Mesangial cell (primary cell): Measurements from ENCODE around the gene ZNF628. TPM values are rescaled to one million over a fixed set of nuclear protein-coding genes. Genes with fewer than 3 reads are reported as not detected.

Source experiments
- total RNA-seq: library from RNA; depleted of rRNA; stranded (reverse); fragments of >200 nt; gene quantifications from 2 replicates; pipeline ENCODE4 v1.2.3, GENCODE V29; 2015

The ZNF628 gene
- total RNA-seq = 8.8 and 19.0 TPM in 2 replicates

GRCh38 chr19:55476100-55476775 is at the start of gene ZNF628:
TSS of gene ZNF628 (plus strand) at chr19:55476617. CDS start at chr19:55479911, 3,294 bp downstream.

GRCh38 chr19:55443045-55443823 is 33.2 kb upstream of the ZNF628 start, which contains the start of gene SHISA7:
TSS of gene SHISA7 (minus strand) at chr19:55443300. CDS start at chr19:55442863, 437 bp downstream.

DNA sequence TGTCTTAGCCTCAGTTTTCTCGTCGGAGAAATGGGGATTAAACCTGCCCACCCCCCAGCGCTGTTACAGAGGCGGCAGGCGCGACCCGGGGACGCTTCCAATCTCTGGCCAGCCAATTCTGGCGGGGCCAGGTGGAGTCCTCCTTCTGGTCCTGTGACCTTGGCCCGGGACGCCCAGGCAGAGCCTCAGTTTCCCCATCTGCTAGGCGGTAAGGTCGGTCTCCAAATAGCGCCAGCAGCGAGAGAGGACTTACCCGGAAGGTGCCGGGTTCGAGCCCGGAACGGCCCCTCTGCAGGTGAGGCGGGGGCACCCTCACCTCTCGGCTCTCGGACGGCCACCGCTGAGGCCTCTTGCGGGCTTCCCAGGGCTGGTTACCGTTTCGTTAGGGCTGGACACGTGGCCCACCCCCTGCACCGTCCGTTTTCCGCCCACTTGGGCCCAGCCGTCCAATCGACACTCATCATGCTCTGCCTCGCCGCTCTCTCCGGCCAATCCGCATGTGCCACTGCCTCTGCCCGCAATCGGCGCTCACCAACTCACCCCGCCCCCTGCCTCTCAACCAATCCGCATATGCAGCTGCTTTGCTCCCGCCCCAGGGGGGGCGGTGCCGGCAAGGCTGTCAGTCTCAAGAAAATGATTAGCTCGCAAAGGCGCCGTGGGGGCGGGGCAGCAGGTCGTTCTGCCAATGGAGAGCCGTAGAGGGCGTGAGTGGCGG is 15.0 kb upstream of the ZNF628 start, which contains the start of gene ISOC2:
TSS of gene ISOC2 (minus strand) at position 384 of the 715 bp plus-strand sequence. CDS start 5,156 bp downstream, outside the sequence.

DNA sequence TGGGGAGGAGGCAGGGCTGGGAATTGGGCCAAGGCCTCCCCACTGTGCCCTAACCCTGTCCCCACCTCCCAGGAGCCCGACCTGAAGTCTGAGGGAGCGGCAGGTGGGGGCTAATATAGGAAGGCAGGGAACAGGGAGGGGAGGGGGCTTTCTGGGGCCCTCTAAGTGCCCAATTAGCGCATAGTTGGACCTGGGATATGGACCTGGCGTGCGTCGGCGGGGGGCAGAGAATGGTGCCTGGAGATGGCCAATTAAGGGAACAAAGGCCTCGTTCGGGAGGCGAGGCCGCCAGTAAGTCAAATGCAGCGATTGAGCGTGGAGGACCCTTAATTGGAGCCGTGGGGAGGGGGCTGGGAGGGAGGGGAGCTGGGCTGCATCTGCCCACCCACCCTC is 11.8 kb upstream of the ZNF628 start, which contains the start of gene C19orf85:
TSS of gene C19orf85 (minus strand) at position 90 of the 393 bp plus-strand sequence. CDS start 197 bp downstream, outside the sequence.

DNA sequence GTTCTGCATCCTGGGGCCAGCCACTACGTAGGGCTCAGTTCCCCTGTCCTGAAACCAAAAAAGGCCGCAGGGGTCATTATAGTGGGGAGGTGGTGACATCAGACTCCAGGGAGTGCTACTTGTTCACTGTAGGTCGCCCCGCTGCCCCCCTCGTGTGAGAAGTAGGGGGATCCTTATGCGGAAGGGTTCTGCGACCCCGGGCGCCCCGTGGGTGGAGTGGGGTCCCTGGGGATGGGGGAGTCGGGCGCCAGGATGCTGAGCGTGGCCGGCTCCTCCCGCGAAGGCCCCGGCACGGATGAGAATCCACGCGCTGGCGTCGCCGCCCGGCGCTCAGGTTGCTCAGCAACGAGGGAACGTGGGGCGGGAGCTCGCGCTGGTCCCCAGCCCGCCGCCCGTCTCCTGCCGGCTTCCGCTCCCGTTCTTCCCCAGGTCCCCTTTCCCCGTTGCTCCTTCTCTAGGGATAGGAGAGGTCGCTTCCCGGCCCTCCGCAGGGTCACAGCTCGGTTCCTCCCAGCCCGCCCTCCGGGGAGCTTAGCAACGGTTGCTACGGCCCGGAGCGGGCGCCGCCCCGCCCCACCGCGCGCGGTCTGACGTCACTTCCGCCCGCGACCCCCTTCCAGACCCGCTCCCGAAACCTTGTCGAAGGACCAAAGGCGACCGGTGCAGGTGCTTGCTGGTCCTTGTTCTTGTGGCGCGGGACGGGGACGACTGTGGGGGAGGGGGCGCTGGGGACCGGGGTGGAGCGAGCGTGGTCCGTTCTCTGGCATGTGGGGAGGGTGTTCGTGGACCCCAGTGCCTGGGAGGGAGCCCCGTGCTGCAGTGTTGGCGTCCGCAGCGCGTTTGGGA is 8.4 kb downstream of the ZNF628 start, which contains the start of gene NAT14:
TSS of gene NAT14 (plus strand) at position 596 of the 846 bp plus-strand sequence. CDS start 521 bp downstream, outside the sequence.

DNA sequence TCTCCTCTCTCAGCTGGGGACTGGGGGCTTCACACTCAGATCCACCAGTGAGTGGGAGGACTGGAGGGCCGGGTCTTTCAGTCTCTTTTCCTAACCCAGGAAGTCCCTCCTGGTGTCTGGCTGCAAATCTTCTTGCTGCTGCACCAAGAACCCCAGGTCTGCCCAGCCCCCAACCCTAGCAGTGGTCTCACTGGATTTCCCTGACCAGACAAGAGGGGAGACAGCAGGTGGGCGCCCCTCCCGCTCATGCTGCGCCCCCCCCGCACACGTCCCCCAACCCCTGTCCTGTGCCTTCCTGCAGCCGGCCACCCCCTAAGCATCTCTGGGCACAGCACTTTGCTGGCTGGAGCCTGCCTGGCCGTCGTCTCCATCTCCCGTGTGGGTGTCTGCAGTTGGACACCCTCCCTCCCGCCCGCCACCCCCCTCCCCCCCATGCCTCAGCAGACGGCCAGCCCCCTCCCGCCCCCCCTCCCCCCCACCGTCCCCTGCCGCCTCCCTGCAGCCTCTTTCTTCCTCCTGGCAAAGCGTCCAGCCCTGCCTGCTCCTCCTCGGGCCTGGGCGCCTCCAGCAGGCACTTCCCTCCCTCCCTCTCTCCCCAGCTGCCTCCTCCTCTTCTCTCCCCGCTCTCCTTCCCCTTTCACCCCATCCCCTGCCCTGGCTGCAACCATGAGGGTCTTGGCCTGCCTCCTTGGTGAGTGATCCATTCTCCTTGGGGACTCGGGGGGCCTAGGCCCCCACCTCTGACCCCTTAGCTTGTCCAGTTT is 11.7 kb downstream of the ZNF628 start, which contains the start of gene SSC5D:
TSS of gene SSC5D (plus strand) at position 513 of the 764 bp plus-strand sequence. CDS start at position 667, 154 bp downstream.

Other genes starting within 250 kb of the ZNF628 start
- gene TMEM86B, start 247.9 kb upstream of the ZNF628 start, total RNA-seq = 2.4 TPM in 2 replicates
- 56.5 and 70.4 TPM in 2 replicates for gene PPP6R1, start 217.6 kb upstream of the ZNF628 start, total RNA-seq
- gene HSPBP1, start 196.5 kb upstream of the ZNF628 start, total RNA-seq = 45.9 and 63.2 TPM in 2 replicates
- gene BRSK1, start 192.6 kb upstream of the ZNF628 start, total RNA-seq = 5.7 and 7.8 TPM in 2 replicates
- gene TMEM150B, start 151.3 kb upstream of the ZNF628 start, total RNA-seq = not detected in 2 replicates
- 9.9 and 14.8 TPM in 2 replicates for gene KMT5C, start 136.7 kb upstream of the ZNF628 start, total RNA-seq
- 1.0 TPM in 1 of 2 replicates, not detected in the other for gene COX6B2, start 121.9 kb upstream of the ZNF628 start, total RNA-seq
- gene GARIN5B, start 113.4 kb upstream of the ZNF628 start, total RNA-seq = 0.13 TPM in 1 of 2 replicates, not detected in the other
- 3.3 and 25.3 TPM in 2 replicates for gene IL11, start 106.2 kb upstream of the ZNF628 start, total RNA-seq
- gene TMEM190, start 99.8 kb upstream of the ZNF628 start, total RNA-seq = 1.8 TPM in 1 of 2 replicates, not detected in the other
- gene TMEM238, start 92.3 kb upstream of the ZNF628 start, total RNA-seq = 1.5 and 3.3 TPM in 2 replicates
- gene RPL28, start 90.7 kb upstream of the ZNF628 start, total RNA-seq = 446 and 474 TPM in 2 replicates
- gene UBE2S, start 68.8 kb upstream of the ZNF628 start, total RNA-seq = 61.7 and 400 TPM in 2 replicates
- gene SHISA7, start 33.3 kb upstream of the ZNF628 start, total RNA-seq = under 0.01 TPM in 1 of 2 replicates, not detected in the other
- 102 and 133 TPM in 2 replicates for gene ISOC2, start 15.0 kb upstream of the ZNF628 start, total RNA-seq
- gene C19orf85, start 11.9 kb upstream of the ZNF628 start, total RNA-seq = not detected in 2 replicates
- gene NAT14, start 8.6 kb downstream of the ZNF628 start, total RNA-seq = 27.2 and 76.3 TPM in 2 replicates
- gene SSC5D, start 11.8 kb downstream of the ZNF628 start, total RNA-seq = 0.81 and 34.0 TPM in 2 replicates
- 2.4 and 7.9 TPM in 2 replicates for gene SBK2, start 60.5 kb downstream of the ZNF628 start, total RNA-seq
- gene SBK3, start 68.9 kb downstream of the ZNF628 start, total RNA-seq = 0.13 and 0.16 TPM in 2 replicates
- gene ZNF579, start 104.2 kb downstream of the ZNF628 start, total RNA-seq = 10.8 and 25.7 TPM in 2 replicates
- gene FIZ1, start 122.9 kb downstream of the ZNF628 start, total RNA-seq = 6.0 and 8.5 TPM in 2 replicates
- 18.4 and 25.5 TPM in 2 replicates for gene ZNF524, start 123.7 kb downstream of the ZNF628 start, total RNA-seq
- gene ZNF865, start 129.0 kb downstream of the ZNF628 start, total RNA-seq = 4.6 and 12.7 TPM in 2 replicates
- gene ZNF784, start 147.9 kb downstream of the ZNF628 start, total RNA-seq = 3.7 and 6.7 TPM in 2 replicates
- gene ZNF580, start 164.4 kb downstream of the ZNF628 start, total RNA-seq = 24.8 and 59.3 TPM in 2 replicates
- 23.1 and 60.6 TPM in 2 replicates for gene ZNF581, start 167.0 kb downstream of the ZNF628 start, total RNA-seq
- 10.6 and 30.8 TPM in 2 replicates for gene CCDC106, start 171.6 kb downstream of the ZNF628 start, total RNA-seq
- gene U2AF2, start 178.4 kb downstream of the ZNF628 start, total RNA-seq = 113 and 234 TPM in 2 replicates
- gene EPN1, start 198.6 kb downstream of the ZNF628 start, total RNA-seq = 112 and 155 TPM in 2 replicates